ENCODE measurements around the gene CFAP299.

The CFAP299 gene

GRCh38 chr4:80452768-80453167 is 117.2 kb downstream of the CFAP299 start:
- no peak for DNase-seq

GRCh38 chr4:80454040-80454439 is 118.5 kb downstream of the CFAP299 start:
- no peak for DNase-seq

GRCh38 chr4:80454556-80454955 is 119.0 kb downstream of the CFAP299 start:
- DNase-seq: no peak

GRCh38 chr4:80459918-80460473 is 124.5 kb downstream of the CFAP299 start:
- no peak for DNase-seq

GRCh38 chr4:80461412-80461811 is 125.9 kb downstream of the CFAP299 start:
- no peak for DNase-seq

- no peak for DNase-seq
Observed at GRCh38 chr4:80462621-80463091, 127.1 kb downstream of the CFAP299 start.

- DNase-seq: no peak
Observed at GRCh38 chr4:80463509-80463908, 128.0 kb downstream of the CFAP299 start.

- no peak for DNase-seq
Observed at GRCh38 chr4:80465238-80465637, 129.7 kb downstream of the CFAP299 start.

- DNase-seq: no peak
Observed at GRCh38 chr4:80465736-80466135, 130.2 kb downstream of the CFAP299 start.

GRCh38 chr4:80466618-80467017 is 131.1 kb downstream of the CFAP299 start:
- no peak for DNase-seq

GRCh38 chr4:80471756-80472155 is 136.2 kb downstream of the CFAP299 start:
- DNase-seq: no peak

- DNase-seq: no peak
Observed at GRCh38 chr4:80475236-80475635, 139.7 kb downstream of the CFAP299 start.

GRCh38 chr4:80475798-80476197 is 140.3 kb downstream of the CFAP299 start:
- DNase-seq: no peak

GRCh38 chr4:80484712-80485111 is 149.2 kb downstream of the CFAP299 start:
- DNase-seq: no peak

- no peak for DNase-seq
Observed at GRCh38 chr4:80486603-80487002, 151.1 kb downstream of the CFAP299 start.

- no peak for DNase-seq
Observed at GRCh38 chr4:80489798-80490197, 154.3 kb downstream of the CFAP299 start.

GRCh38 chr4:80492761-80493160 is 157.2 kb downstream of the CFAP299 start:
- DNase-seq: no peak

GRCh38 chr4:80495865-80496264 is 160.3 kb downstream of the CFAP299 start:
- DNase-seq: no peak

GRCh38 chr4:80498725-80499124 is 163.2 kb downstream of the CFAP299 start:
- DNase-seq: no peak

GRCh38 chr4:80500613-80501012 is 165.1 kb downstream of the CFAP299 start:
- DNase-seq: no peak

- DNase-seq: no peak
Observed at GRCh38 chr4:80507077-80507476, 171.5 kb downstream of the CFAP299 start.

- no peak for DNase-seq
Observed at GRCh38 chr4:80507507-80507906, 172.0 kb downstream of the CFAP299 start.

- no peak for DNase-seq
Observed at GRCh38 chr4:80515496-80515895, 180.0 kb downstream of the CFAP299 start.

- no peak for DNase-seq
Observed at GRCh38 chr4:80521438-80521837, 185.9 kb downstream of the CFAP299 start.

- no peak for DNase-seq
Observed at GRCh38 chr4:80526697-80527096, 191.2 kb downstream of the CFAP299 start.

GRCh38 chr4:80529026-80529425 is 193.5 kb downstream of the CFAP299 start:
- no peak for DNase-seq

Data from NCI-H1694 (cell line).